22Rv1 (cell line): ENCODE data around the gene RGS7.
"Not testable (repeated sequence)": the region's sequence is repeated elsewhere in the genome, so short reads cannot be mapped to it uniquely, and the experiment has no call there.

Experiments used
- CTCF ChIP-seq: fragments of 450-650 bp; IDR thresholded peaks from 2 replicates; pipeline ENCODE4 v1.5.1; 2017; ENCODE audit warnings: mild to moderate bottlenecking
- ZFX ChIP-seq: fragments of 450-650 bp; IDR thresholded peaks from 2 replicates; pipeline ENCODE4 v1.6.1; 2017; ENCODE audit warnings: antibody characterized with exemption, borderline replicate concordance

GRCh38 chr1:240972059-240972458 lies 384.9 kb downstream of the RGS7 start:
- TF ChIP-seq CTCF, ZFX: not testable (repeated sequence)
